ENCODE results near the gene FNDC3B.

Gene FNDC3B

DNA sequence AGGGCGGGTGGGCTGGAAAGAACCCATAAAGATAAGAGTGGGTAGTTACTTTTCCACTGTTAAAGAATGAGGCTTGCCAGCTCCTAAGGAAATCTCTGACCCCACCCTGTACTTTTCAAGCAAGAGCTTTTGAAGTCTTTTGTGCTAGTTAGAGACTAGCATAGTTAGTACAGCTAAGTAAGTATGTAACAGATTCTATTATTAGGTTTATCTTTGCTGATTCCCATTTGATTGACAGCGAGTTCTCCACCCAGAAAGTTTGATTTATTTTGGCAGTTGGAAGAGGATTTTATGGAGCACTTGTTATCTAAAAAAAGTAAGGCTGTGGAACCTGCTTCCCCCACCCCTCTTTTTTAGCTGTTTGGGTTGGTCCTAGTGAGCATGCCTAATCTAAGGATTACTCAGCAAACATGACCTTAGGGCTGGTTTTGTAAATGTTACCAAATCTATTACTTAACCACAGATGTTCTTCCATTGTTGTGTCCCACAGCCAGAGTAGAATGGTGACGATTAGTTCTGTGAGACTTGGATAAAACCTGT, 57.6 kb downstream of the FNDC3B start:
- no peak for TF ChIP-seq CTCF (IDR thresholded peaks at IDR 0.05)

- no peak for TF ChIP-seq CTCF (IDR thresholded peaks at IDR 0.05)
These were observed 58.2 kb downstream of the FNDC3B start for GRCh38 chr3:172097585-172097984.

GRCh38 chr3:172098698-172099494, 59.5 kb downstream of the FNDC3B start:
- TF ChIP-seq CTCF (IDR thresholded peaks at IDR 0.05), result no peak

GRCh38 chr3:172099495-172099808, 60.1 kb downstream of the FNDC3B start:
- no peak for TF ChIP-seq CTCF (IDR thresholded peaks at IDR 0.05)

GRCh38 chr3:172100482-172100881, 61.1 kb downstream of the FNDC3B start:
- TF ChIP-seq CTCF (IDR thresholded peaks at IDR 0.05), result no peak

DNA sequence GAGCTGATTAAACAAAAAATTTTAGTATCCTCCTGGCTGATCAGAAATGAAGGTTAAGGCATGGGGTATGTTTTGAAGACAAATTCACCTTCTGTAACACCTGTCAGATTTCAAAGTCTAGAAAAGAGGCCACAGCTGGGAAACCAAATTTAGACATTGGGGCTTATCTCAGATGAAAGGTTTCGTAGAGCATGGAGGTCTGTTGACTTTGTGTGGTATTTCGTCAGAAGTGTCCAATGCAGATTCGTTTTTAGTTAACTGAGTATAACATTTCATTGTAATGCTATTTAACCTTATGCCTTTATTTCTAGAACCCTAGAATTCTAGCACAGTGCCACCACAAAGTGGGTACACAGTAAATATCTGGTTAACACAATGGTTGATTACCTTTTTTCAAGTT, 61.7 kb downstream of the FNDC3B start:
- TF ChIP-seq CTCF (IDR thresholded peaks at IDR 0.05), result no peak

- no peak for TF ChIP-seq CTCF (IDR thresholded peaks at IDR 0.05)
These were observed 62.9 kb downstream of the FNDC3B start for GRCh38 chr3:172102123-172102882.

Measured in LNCAP (cell line).